Tibial nerve (tissue), 4 donors: ENCODE results near the gene CERS6.

Experiments
- EP300 ChIP-seq, 2 donors: sonication (generic); formaldehyde crosslinking; IDR thresholded peaks; one replicate each; pipeline ENCODE4 v1.6.1; 2017; ENCODE audit warnings: antibody characterized with exemption in 2 of 2, mild to moderate bottlenecking in 1 of 2
- POLR2A ChIP-seq, 2 donors: fragments of 450-650 bp; IDR thresholded peaks; one replicate each; pipeline ENCODE4 v1.6.1; 2017; ENCODE audit warnings: antibody characterized with exemption in 2 of 2, mild to moderate bottlenecking in 2 of 2, moderate library complexity in 2 of 2
- TF ChIP-seq, protein P1 (sequence below), 5 experiments: fragments of 200-600 bp in 3 of 5; fragments of 450-650 bp in 2 of 5; sonication (generic) in 3 of 5; IDR thresholded peaks; one replicate each; pipeline ENCODE4 v1.5.1; 2016 to 2019; ENCODE audit warnings: antibody characterized with exemption in 5 of 5, mild to moderate bottlenecking in 3 of 5, moderate library complexity in 2 of 5

DNA sequence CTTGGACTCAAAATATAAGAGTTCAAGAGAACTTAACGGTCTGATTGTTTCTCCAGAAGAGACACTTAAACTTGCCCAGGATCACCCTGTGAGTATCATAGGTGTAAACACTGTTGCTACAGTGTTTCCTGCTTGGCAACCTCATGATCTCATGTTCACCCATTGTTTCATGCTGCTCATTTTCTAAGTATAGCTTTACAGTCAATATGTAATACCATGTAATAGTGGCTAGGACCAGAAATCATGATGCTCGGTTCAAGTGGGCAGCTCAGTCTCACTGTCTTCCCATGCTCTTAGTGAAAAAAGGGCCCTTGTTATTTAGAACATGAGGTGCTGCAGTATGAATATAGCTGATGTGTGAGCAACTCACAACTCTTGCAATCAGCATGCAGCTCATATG lies 157.5 kb downstream of the CERS6 start:
- TF ChIP-seq, protein P1, sequence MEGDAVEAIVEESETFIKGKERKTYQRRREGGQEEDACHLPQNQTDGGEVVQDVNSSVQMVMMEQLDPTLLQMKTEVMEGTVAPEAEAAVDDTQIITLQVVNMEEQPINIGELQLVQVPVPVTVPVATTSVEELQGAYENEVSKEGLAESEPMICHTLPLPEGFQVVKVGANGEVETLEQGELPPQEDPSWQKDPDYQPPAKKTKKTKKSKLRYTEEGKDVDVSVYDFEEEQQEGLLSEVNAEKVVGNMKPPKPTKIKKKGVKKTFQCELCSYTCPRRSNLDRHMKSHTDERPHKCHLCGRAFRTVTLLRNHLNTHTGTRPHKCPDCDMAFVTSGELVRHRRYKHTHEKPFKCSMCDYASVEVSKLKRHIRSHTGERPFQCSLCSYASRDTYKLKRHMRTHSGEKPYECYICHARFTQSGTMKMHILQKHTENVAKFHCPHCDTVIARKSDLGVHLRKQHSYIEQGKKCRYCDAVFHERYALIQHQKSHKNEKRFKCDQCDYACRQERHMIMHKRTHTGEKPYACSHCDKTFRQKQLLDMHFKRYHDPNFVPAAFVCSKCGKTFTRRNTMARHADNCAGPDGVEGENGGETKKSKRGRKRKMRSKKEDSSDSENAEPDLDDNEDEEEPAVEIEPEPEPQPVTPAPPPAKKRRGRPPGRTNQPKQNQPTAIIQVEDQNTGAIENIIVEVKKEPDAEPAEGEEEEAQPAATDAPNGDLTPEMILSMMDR (IDR thresholded peaks at IDR 0.05) = no peak
- TF ChIP-seq POLR2A (IDR thresholded peaks at IDR 0.05) (no peak), EP300 (IDR thresholded peaks at IDR 0.05) (no peak)
